ENCODE results near the gene KCNH1.

GRCh38 chr1:210794445-210794844, 339.5 kb downstream of the KCNH1 start:
- TF ChIP-seq CTCF (IDR thresholded peaks at IDR 0.05; ENCODE audit: poor library complexity) (no peak), EZH2 (IDR thresholded peaks at IDR 0.05; ENCODE audit: borderline replicate concordance) (no peak)
